ENCODE measurements around the gene HIC2.
"Not testable (repeated sequence)": the region's sequence is repeated elsewhere in the genome, so short reads cannot be mapped to it uniquely, and the experiment has no call there.

Gene HIC2

DNA sequence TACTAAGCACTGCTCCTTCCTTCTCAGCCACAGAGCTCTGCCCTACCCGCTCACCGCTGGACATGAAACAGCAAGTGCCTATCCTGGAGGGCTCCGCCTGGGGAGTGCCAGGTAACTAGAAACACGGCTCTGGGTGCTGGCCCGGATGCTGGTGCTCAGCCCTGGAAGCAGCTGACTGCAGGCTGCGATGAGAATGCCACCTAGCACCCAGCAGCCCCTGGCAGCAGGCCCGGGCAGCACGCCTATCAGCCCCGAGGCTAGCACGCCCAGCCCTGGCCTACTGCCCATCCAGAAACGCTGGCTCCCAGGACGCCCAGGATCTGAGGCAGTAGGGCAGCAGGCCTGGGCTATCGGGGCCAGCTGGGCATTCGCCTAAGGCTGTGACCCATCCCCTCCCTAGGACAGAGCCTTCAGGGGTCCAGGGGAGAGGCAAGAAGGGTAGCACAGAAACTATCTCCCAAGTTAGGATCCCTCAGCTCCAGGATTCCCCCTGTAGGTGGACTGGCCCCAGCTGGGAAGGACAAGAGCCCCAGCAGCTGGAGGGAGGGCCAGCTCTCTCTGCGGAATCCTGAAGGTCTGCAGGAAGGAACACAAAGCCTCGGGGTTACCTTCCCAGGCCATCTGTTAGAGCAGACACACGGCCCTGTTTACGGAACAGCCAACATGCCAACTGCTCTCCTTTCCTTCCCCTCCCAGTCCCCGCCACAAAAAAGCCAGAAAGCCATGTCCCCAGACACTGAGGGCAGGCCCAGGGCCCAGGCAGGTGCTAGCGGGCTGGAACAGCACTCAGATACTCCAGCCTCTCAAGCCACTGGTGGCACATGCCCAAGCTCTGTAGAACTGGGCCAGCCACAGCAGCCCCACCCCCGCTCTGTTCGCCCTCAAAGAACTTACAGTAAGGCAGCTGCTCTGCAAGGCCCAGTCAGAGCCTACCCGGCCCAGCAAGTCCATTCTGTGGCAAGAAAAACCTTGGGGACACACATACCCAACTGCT is 76.9 kb downstream of the HIC2 start:
- not testable (repeated sequence) for DNase-seq

GRCh38 chr22:21497984-21498383 is 80.8 kb downstream of the HIC2 start:
- DNase-seq: not testable (repeated sequence)

- not testable (repeated sequence) for DNase-seq
Measured at GRCh38 chr22:21498489-21498888, 81.3 kb downstream of the HIC2 start.

DNA sequence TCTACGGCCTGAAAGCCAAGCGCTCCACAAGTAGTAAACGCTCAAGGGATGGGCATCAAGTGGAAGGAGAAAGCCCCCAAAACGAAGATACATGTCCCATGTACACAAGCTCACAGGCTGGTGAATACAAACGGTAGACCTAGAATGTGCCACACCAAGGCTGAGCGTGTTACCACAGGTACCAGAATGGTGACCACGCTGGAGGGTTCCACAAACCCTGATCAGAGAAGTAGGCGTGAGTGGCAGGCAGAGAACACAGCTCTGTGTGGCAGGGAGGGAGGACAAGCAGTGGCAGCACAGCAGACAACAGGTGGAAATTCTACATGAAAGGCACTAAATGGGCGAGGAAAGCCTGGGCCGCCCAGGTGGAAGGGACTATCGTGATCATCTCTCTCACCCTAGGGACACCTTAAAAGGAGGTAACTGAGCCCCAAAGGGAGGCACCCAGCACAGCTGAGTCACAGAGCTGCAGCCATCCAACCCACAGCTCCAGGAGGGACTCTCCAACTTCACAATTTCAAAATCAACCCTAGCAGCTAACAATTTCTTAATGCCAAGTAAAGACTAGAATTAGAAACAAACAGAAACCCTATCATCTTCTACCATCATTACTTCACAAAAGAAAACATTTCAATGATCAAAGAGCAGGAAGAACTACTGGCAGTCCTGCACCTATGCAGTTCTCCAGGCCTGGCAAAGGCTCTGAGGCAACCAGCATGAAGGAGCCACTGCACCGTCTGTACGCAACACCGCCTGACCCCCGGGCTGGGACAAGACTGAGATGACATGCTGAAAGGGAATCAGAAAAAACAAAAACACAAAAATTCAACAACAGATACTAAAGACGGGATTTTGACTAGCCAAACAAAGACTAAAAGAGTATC is 82.7 kb downstream of the HIC2 start:
- not testable (repeated sequence) for DNase-seq

All from left hindlimb (tissue), 1 donor.